Measurements from ENCODE around the gene GUCY1B1. TPM values are rescaled to one million over a fixed set of nuclear protein-coding genes. Genes with fewer than 3 reads are reported as not detected.
A peak's percentile ranks its signal among the peaks of the same experiment; 100 is the strongest.

GUCY1B1 gene
- total RNA-seq, 8 experiments from 2014 or later, result 0.17 to 25.0 (median 13.0) TPM

- H3K4me3 ChIP-seq, result no peak overlapping the region
- peaks cover 0 to 21% of the 10 kb centered on the region in 2 donors for H3K4me1 ChIP-seq (replicated peaks in 1 of 2)
- no peak for ATAC-seq (replicated peaks in 6 of 8)
- in situ Hi-C loops (cut with MboI; ENCODE audit: low pct_unique_long_range_greater_than_20kb in 2 of 9, low sequenced_read_pairs in 9 of 9, unreplicated experiment in 9 of 9), result no loop called here
- H3K27ac ChIP-seq, result no peak overlapping the region
Observed at GRCh38 chr4:155768370-155768769, 9.5 kb downstream of the GUCY1B1 start.

GRCh38 chr4:155769090-155769489 is 10.3 kb downstream of the GUCY1B1 start:
- ATAC-seq (replicated peaks in 6 of 8), result no peak

GRCh38 chr4:155772459-155773195 is 13.8 kb downstream of the GUCY1B1 start:
- peaks cover 0 to 3% of the 10 kb centered on the region in 2 donors for H3K4me1 ChIP-seq (replicated peaks in 1 of 2)
- in situ Hi-C loops (cut with MboI; ENCODE audit: low pct_unique_long_range_greater_than_20kb in 2 of 9, low sequenced_read_pairs in 9 of 9, unreplicated experiment in 9 of 9), result no loop called here
- peak in 3 of 8 experiments; percentile 28 to 82 (median 29) for ATAC-seq (replicated peaks in 6 of 8)
- 45 to 98% (median 83%) methylated on average over 1 to 6 of the region's 8 CpGs for WGBS, 10 experiments
- H3K4me3 ChIP-seq, result no peak overlapping the region
- H3K27ac ChIP-seq, result no peak overlapping the region

More at GRCh38 chr4:155769090-155769489, 10.3 kb downstream of the GUCY1B1 start:
- WGBS, 10 experiments, result 67 to 100% (median 86%) methylated on average over 1 to 2 of the region's 2 CpGs; no CpG with 5 or more reads in 1 of the 10 experiments
- no peak overlapping the region for H3K4me3 ChIP-seq
- no peak overlapping the region for H3K27ac ChIP-seq
- in situ Hi-C loops (cut with MboI; ENCODE audit: low pct_unique_long_range_greater_than_20kb in 2 of 9, low sequenced_read_pairs in 9 of 9, unreplicated experiment in 9 of 9), result no loop called here
- H3K4me1 ChIP-seq (replicated peaks in 1 of 2), result peaks cover 0 to 21% of the 10 kb centered on the region in 2 donors

- Histone ChIP-seq H3K4me1 (replicated peaks in 1 of 2) (no peaks in the 10 kb centered on the region), H3K4me3 (no peak overlapping the region), H3K27ac (no peak overlapping the region)
- in situ Hi-C loops (cut with MboI; ENCODE audit: low pct_unique_long_range_greater_than_20kb in 2 of 9, low sequenced_read_pairs in 9 of 9, unreplicated experiment in 9 of 9), result no loop called here
- WGBS, 10 experiments, result 60 to 100% (median 93%) methylated on average over 1 to 4 of the region's 4 CpGs
- no peak for ATAC-seq (replicated peaks in 6 of 8)
Observed at GRCh38 chr4:155773196-155773800, 14.5 kb downstream of the GUCY1B1 start.

- Histone ChIP-seq H3K4me3 (no peak overlapping the region), H3K4me1 (replicated peaks in 1 of 2) (no peaks in the 10 kb centered on the region), H3K27ac (no peak overlapping the region)
- in situ Hi-C loops (cut with MboI; ENCODE audit: low pct_unique_long_range_greater_than_20kb in 2 of 9, low sequenced_read_pairs in 9 of 9, unreplicated experiment in 9 of 9), result no loop called here
- WGBS, 10 experiments, result 20 to 100% (median 80%) methylated on average over 1 to 4 of the region's 4 CpGs; no CpG with 5 or more reads in 1 of the 10 experiments
- ATAC-seq (replicated peaks in 6 of 8), result no peak
Observed at GRCh38 chr4:155774033-155774432, 15.2 kb downstream of the GUCY1B1 start.

GRCh38 chr4:155777971-155778735 is 19.3 kb downstream of the GUCY1B1 start:
- in situ Hi-C loops (cut with MboI; ENCODE audit: low pct_unique_long_range_greater_than_20kb in 2 of 9, low sequenced_read_pairs in 9 of 9, unreplicated experiment in 9 of 9), result loop anchor here in 5 of 9 experiments (25.0 kb wide), 2 partner anchors 341 to 366 kb away; no protein-coding TSS in a partner anchor
- 18 to 100% (median 80%) methylated on average over 1 to 3 of the region's 3 CpGs for WGBS, 10 experiments
- H3K4me1 ChIP-seq (replicated peaks in 1 of 2), result no peaks in the 10 kb centered on the region
- no peak overlapping the region for H3K4me3 ChIP-seq
- H3K27ac ChIP-seq, result no peak overlapping the region
- ATAC-seq (replicated peaks in 6 of 8), result no peak

GRCh38 chr4:155780775-155781174 is 22.0 kb downstream of the GUCY1B1 start:
- Histone ChIP-seq H3K4me1 (replicated peaks in 1 of 2) (peaks cover 0 to 12% of the 10 kb centered on the region in 2 donors), H3K4me3 (no peak overlapping the region), H3K27ac (no peak overlapping the region)
- ATAC-seq (replicated peaks in 6 of 8), result peak in 4 of 8 experiments; percentile 28 to 77 (median 62)
- in situ Hi-C loops (cut with MboI; ENCODE audit: low pct_unique_long_range_greater_than_20kb in 2 of 9, low sequenced_read_pairs in 9 of 9, unreplicated experiment in 9 of 9), result loop anchor here in 6 of 9 experiments (10.0 to 25.0 kb wide), 3 partner anchors 336 to 368 kb away; no protein-coding TSS in a partner anchor
- 0 to 100% (median 72%) methylated on average over 1 of the region's 1 CpG; no CpG with 5 or more reads in 2 of the 10 experiments for WGBS, 10 experiments

GRCh38 chr4:155781249-155781831 is 22.5 kb downstream of the GUCY1B1 start:
- WGBS, 10 experiments, result 48 to 98% (median 83%) methylated on average over 3 to 4 of the region's 4 CpGs
- in situ Hi-C loops (cut with MboI; ENCODE audit: low pct_unique_long_range_greater_than_20kb in 2 of 9, low sequenced_read_pairs in 9 of 9, unreplicated experiment in 9 of 9), result loop anchor here in 6 of 9 experiments (10.0 to 25.0 kb wide), 3 partner anchors 337 to 369 kb away; no protein-coding TSS in a partner anchor
- H3K4me3 ChIP-seq, result no peak overlapping the region
- peak in 3 of 8 experiments; percentile 34 to 63 (median 59) for ATAC-seq (replicated peaks in 6 of 8)
- no peak overlapping the region for H3K27ac ChIP-seq
- peaks cover 0 to 13% of the 10 kb centered on the region in 2 donors for H3K4me1 ChIP-seq (replicated peaks in 1 of 2)

- Histone ChIP-seq H3K4me3 (no peak overlapping the region), H3K4me1 (replicated peaks in 1 of 2) (peaks cover 0 to 13% of the 10 kb centered on the region in 2 donors), H3K27ac (no peak overlapping the region)
- WGBS, 10 experiments, result 14 to 83% (median 61%) methylated on average over 1 of the region's 1 CpG; no CpG with 5 or more reads in 4 of the 10 experiments
- in situ Hi-C loops (cut with MboI; ENCODE audit: low pct_unique_long_range_greater_than_20kb in 2 of 9, low sequenced_read_pairs in 9 of 9, unreplicated experiment in 9 of 9), result loop anchor here in 6 of 9 experiments (10.0 to 25.0 kb wide), 3 partner anchors 340 to 372 kb away; no protein-coding TSS in a partner anchor
- no peak for ATAC-seq (replicated peaks in 6 of 8)
Observed at GRCh38 chr4:155784637-155785036, 25.8 kb downstream of the GUCY1B1 start.

GRCh38 chr4:155785828-155786227 is 27.0 kb downstream of the GUCY1B1 start:
- ATAC-seq (replicated peaks in 6 of 8), result no peak
- Histone ChIP-seq H3K4me3 (no peak overlapping the region), H3K4me1 (replicated peaks in 1 of 2) (peaks cover 0 to 13% of the 10 kb centered on the region in 2 donors), H3K27ac (no peak overlapping the region)
- in situ Hi-C loops (cut with MboI; ENCODE audit: low pct_unique_long_range_greater_than_20kb in 2 of 9, low sequenced_read_pairs in 9 of 9, unreplicated experiment in 9 of 9), result loop anchor here in 6 of 9 experiments (10.0 to 25.0 kb wide), 3 partner anchors 341 to 374 kb away; no protein-coding TSS in a partner anchor
- 89 to 100% (median 100%) methylated on average over 1 of the region's 1 CpG; no CpG with 5 or more reads in 4 of the 10 experiments for WGBS, 10 experiments

- Histone ChIP-seq H3K27ac (no peak overlapping the region), H3K4me1 (replicated peaks in 1 of 2) (peaks cover 0 to 13% of the 10 kb centered on the region in 2 donors), H3K4me3 (no peak overlapping the region)
- WGBS, 10 experiments, result 0 to 58% (median 22%) methylated on average over 2 to 5 of the region's 5 CpGs; no CpG with 5 or more reads in 1 of the 10 experiments
- in situ Hi-C loops (cut with MboI; ENCODE audit: low pct_unique_long_range_greater_than_20kb in 2 of 9, low sequenced_read_pairs in 9 of 9, unreplicated experiment in 9 of 9), result loop anchor here in 6 of 9 experiments (10.0 to 25.0 kb wide), 3 partner anchors 342 to 375 kb away; no protein-coding TSS in a partner anchor
- peak in 5 of 8 experiments; percentile 49 to 95 (median 87) for ATAC-seq (replicated peaks in 6 of 8)
Observed at GRCh38 chr4:155787113-155787710, 28.4 kb downstream of the GUCY1B1 start.

GRCh38 chr4:155789391-155789790 is 30.6 kb downstream of the GUCY1B1 start:
- in situ Hi-C loops (cut with MboI; ENCODE audit: low pct_unique_long_range_greater_than_20kb in 2 of 9, low sequenced_read_pairs in 9 of 9, unreplicated experiment in 9 of 9), result loop anchor here in 6 of 9 experiments (10.0 to 25.0 kb wide), 3 partner anchors 345 to 377 kb away; no protein-coding TSS in a partner anchor
- no peak overlapping the region for H3K27ac ChIP-seq
- peaks cover 0 to 13% of the 10 kb centered on the region in 2 donors for H3K4me1 ChIP-seq (replicated peaks in 1 of 2)
- ATAC-seq (replicated peaks in 6 of 8), result no peak
- 35 to 100% (median 89%) methylated on average over 1 to 6 of the region's 6 CpGs; no CpG with 5 or more reads in 1 of the 10 experiments for WGBS, 10 experiments
- no peak overlapping the region for H3K4me3 ChIP-seq

Measured in motor neuron (in vitro differentiated cells).